Left kidney (tissue), 8 donors: ENCODE measurements around the gene KLRC1. TPM values are rescaled to one million over a fixed set of nuclear protein-coding genes. Genes with fewer than 3 reads are reported as not detected.
"Not testable (repeated sequence)": the region's sequence is repeated elsewhere in the genome, so short reads cannot be mapped to it uniquely, and the experiment has no call there.

Experiments used
- DNase-seq: peaks from one replicate; pipeline ENCODE4 v3.0.0-alpha.2; 2013
- long read RNA-seq, 8 donors: transcript quantifications; one replicate each; lab custom pipeline, GENCODE V29; 2026
- polyA plus RNA-seq: library from polyadenylated mRNA; unstranded; fragments of 120-200 nt; gene quantifications from one replicate; pipeline ENCODE4 v1.2.1, GENCODE V29; 2013; ENCODE audit not compliant: insufficient read length

Gene KLRC1
- 2.2 TPM for polyA plus RNA-seq
- long read RNA-seq, donor 1, result 0 reads
- long read RNA-seq, donor 2, partial matches to known transcripts, result 0 of 1 reads
- long read RNA-seq, donor 2, other reads (novel, unspliced or antisense), result 0 of 1 reads
- long read RNA-seq, donor 3, result 0 reads
- long read RNA-seq, donor 4, result 0 reads
- long read RNA-seq, donor 5, result 0 reads
- long read RNA-seq, donor 6, result 0 reads
- long read RNA-seq, donor 7, partial matches to known transcripts, result 0 of 1 reads
- long read RNA-seq, donor 7, other reads (novel, unspliced or antisense), result 0 of 1 reads
- long read RNA-seq, donor 8, result 0 reads

- DNase-seq, result no peak
These were observed at the start of gene KLRC1 for GRCh38 chr12:10453156-10453555. Gene KLRC1, minus strand, starts transcription at chr12:10453377. Its CDS starts 2,221 bp downstream, at chr12:10451156.

- no peak for DNase-seq
These were observed 47.9 kb upstream of the KLRC1 start for GRCh38 chr12:10501030-10501429.

- DNase-seq, result no peak
These were observed 44.9 kb upstream of the KLRC1 start for GRCh38 chr12:10498042-10498441.

- DNase-seq, result no peak
These were observed 44.4 kb upstream of the KLRC1 start for GRCh38 chr12:10497602-10498001.

GRCh38 chr12:10491766-10492165 is 38.6 kb upstream of the KLRC1 start:
- DNase-seq, result no peak

- not testable (repeated sequence) for DNase-seq
These were observed 34.2 kb upstream of the KLRC1 start for GRCh38 chr12:10487328-10487727.

GRCh38 chr12:10481901-10482300 is 28.7 kb upstream of the KLRC1 start:
- not testable (repeated sequence) for DNase-seq

GRCh38 chr12:10472808-10473207 is 19.6 kb upstream of the KLRC1 start:
- DNase-seq, result not testable (repeated sequence)

- no peak for DNase-seq
These were observed 16.5 kb upstream of the KLRC1 start for GRCh38 chr12:10469701-10470100.

- DNase-seq, result no peak
These were observed 13.1 kb upstream of the KLRC1 start for GRCh38 chr12:10466311-10466710.

GRCh38 chr12:10457760-10458159 is 4.6 kb upstream of the KLRC1 start:
- DNase-seq, result no peak

- no peak for DNase-seq
These were observed 3.7 kb upstream of the KLRC1 start for GRCh38 chr12:10456856-10457255.

- no peak for DNase-seq
These were observed 2.6 kb upstream of the KLRC1 start for GRCh38 chr12:10455766-10456165.

- no peak for DNase-seq
These were observed 1.4 kb upstream of the KLRC1 start for GRCh38 chr12:10454531-10454930.

GRCh38 chr12:10448236-10448635 is 4.9 kb downstream of the KLRC1 start:
- DNase-seq, result no peak

GRCh38 chr12:10446052-10446451 is 7.1 kb downstream of the KLRC1 start:
- not testable (repeated sequence) for DNase-seq

- not testable (repeated sequence) for DNase-seq
These were observed 12.0 kb downstream of the KLRC1 start for GRCh38 chr12:10441144-10441543.

GRCh38 chr12:10439608-10440274 is 13.4 kb downstream of the KLRC1 start:
- not testable (repeated sequence) for DNase-seq

GRCh38 chr12:10437601-10438000 is 15.6 kb downstream of the KLRC1 start:
- DNase-seq, result not testable (repeated sequence)

GRCh38 chr12:10435816-10436215 is 17.4 kb downstream of the KLRC1 start, which contains the start of gene KLRC2:
Gene KLRC2, minus strand, starts transcription at chr12:10436010. Its CDS starts 24 bp downstream, at chr12:10435986.
- not testable (repeated sequence) for DNase-seq

- DNase-seq, result not testable (repeated sequence)
These were observed 22.6 kb downstream of the KLRC1 start for GRCh38 chr12:10430623-10431022.

GRCh38 chr12:10425938-10426337 is 27.2 kb downstream of the KLRC1 start:
- not testable (repeated sequence) for DNase-seq

GRCh38 chr12:10424260-10424899 is 28.8 kb downstream of the KLRC1 start:
- DNase-seq, result not testable (repeated sequence)
